B cell (primary cell): Measurements from ENCODE around the gene HSPBAP1. TPM values are rescaled to one million over a fixed set of nuclear protein-coding genes. Genes with fewer than 3 reads are reported as not detected.

ENCODE experiments used
- ATAC-seq: fragments of 200-7000 bp; cut with Tn5 transposase; one replicate; pipeline ENCODE4 v1.10.0; 2021; ENCODE audit warnings: low read depth, mild to moderate bottlenecking, moderate number of reproducible peaks, moderate library complexity
- CTCF ChIA-PET: fragments of 350-600 bp; sonication (Branson Sonifier 250); formaldehyde crosslinking; loops from one replicate; lab custom pipeline; 2021; ENCODE audit warnings: antibody characterized with exemption, inconsistent platforms; lab: Charles Lee
- POLR2A ChIA-PET: fragments of 350-600 bp; sonication (Branson Sonifier 250); formaldehyde crosslinking; loops from one replicate; lab custom pipeline; 2021; ENCODE audit warnings: antibody characterized with exemption; lab: Charles Lee
- DNase-seq: peaks from one replicate; pipeline ENCODE4 v3.0.0; 2013
- H2AFZ ChIP-seq: 2 replicates; pipeline ENCODE4 v1.6.1; 2012; ENCODE audit warnings: mild to moderate bottlenecking, low read depth, low read length; ENCODE audit not compliant: insufficient read depth, poor library complexity, severe bottlenecking
- H3K27ac ChIP-seq, 2 donors: 1 replicate in 1 of 2; 2 replicates in 1 of 2; pipeline ENCODE4 v1.5.1; 2012 to 2013; ENCODE audit warnings: low read length in 2 of 2, mild to moderate bottlenecking in 2 of 2, moderate library complexity in 1 of 2
- H3K27me3 ChIP-seq, 4 experiments: fragments of 200-600 bp in 1 of 4; sonication (generic) in 1 of 4; replicated peaks in 1 of 4; 1 replicate in 2 of 4; 2 replicates in 2 of 4; pipeline versions ENCODE4 v1.6.1 to v1.7.0; 2013 to 2016; ENCODE audit warnings: low read length in 3 of 4, mild to moderate bottlenecking in 2 of 4, mixed read lengths in 1 of 4, moderate library complexity in 1 of 4; ENCODE audit not compliant: insufficient read depth in 4 of 4, control insufficient read depth in 3 of 4; ENCODE audit errors: control extremely low read depth in 1 of 4
- H3K36me3 ChIP-seq, 2 experiments: replicated peaks in 1 of 2; 1 replicate in 1 of 2; 2 replicates in 1 of 2; pipeline versions ENCODE4 v1.6.1 to v1.7.1; 2013; ENCODE audit warnings: low read length in 1 of 2; ENCODE audit not compliant: insufficient read depth in 2 of 2, control insufficient read depth in 1 of 2; ENCODE audit errors: control extremely low read depth in 1 of 2, extremely low read depth in 1 of 2
- H3K4me1 ChIP-seq, 2 donors: fragments of 200-600 bp in 1 of 2; sonication (generic) in 1 of 2; 1 replicate in 1 of 2; 2 replicates in 1 of 2; pipeline versions ENCODE4 v1.5.1 to v1.6.1; 2013 to 2017; ENCODE audit warnings: low read length in 2 of 2; ENCODE audit not compliant: control insufficient read depth in 2 of 2, insufficient read depth in 2 of 2
- H3K4me2 ChIP-seq: replicated peaks from 2 replicates; pipeline ENCODE3; 2012; ENCODE audit warnings: mild to moderate bottlenecking, low read depth, low read length; ENCODE audit not compliant: poor library complexity, severe bottlenecking
- H3K4me3 ChIP-seq, 5 experiments: fragments of 200-600 bp in 1 of 5; sonication (generic) in 1 of 5; 1 replicate in 3 of 5; 2 replicates in 2 of 5; pipeline versions ENCODE4 v1.5.1 to v1.7.0; 2011 to 2016; ENCODE audit warnings: low read length in 4 of 5, mild to moderate bottlenecking in 4 of 5, low read depth in 2 of 5, control low read depth in 1 of 5, moderate library complexity in 1 of 5; ENCODE audit not compliant: insufficient read depth in 1 of 5; ENCODE audit errors: control extremely low read depth in 1 of 5, extremely low read depth in 1 of 5
- H3K79me2 ChIP-seq: fragments of 200-600 bp; sonication (generic); one replicate; pipeline ENCODE4 v1.6.0; 2016; ENCODE audit warnings: low read length; ENCODE audit not compliant: control insufficient read depth, insufficient read depth
- H3K9ac ChIP-seq: fragments of 200-600 bp; sonication (generic); 2 replicates; pipeline ENCODE4 v1.6.1; 2017; ENCODE audit warnings: mild to moderate bottlenecking, low read length, moderate library complexity
- H3K9me3 ChIP-seq, 3 donors: one replicate each; pipeline versions ENCODE4 v1.6.1 to v1.7.1; 2013; ENCODE audit warnings: low read length in 2 of 3; ENCODE audit not compliant: control insufficient read depth in 2 of 3, insufficient read depth in 1 of 3; ENCODE audit errors: control extremely low read depth in 1 of 3
- H4K20me1 ChIP-seq: 2 replicates; pipeline ENCODE4 v1.6.0; 2012; ENCODE audit warnings: mild to moderate bottlenecking, low read length; ENCODE audit not compliant: insufficient read depth, control insufficient read depth, poor library complexity, severe bottlenecking
- H3K27ac Mint-ChIP-seq: one replicate; pipeline ENCODE4 v1.8.0; 2021; ENCODE audit warnings: mixed read lengths
- H3K27me3 Mint-ChIP-seq: one replicate; pipeline ENCODE4 v1.8.0; 2021; ENCODE audit warnings: mixed read lengths
- H3K4me1 Mint-ChIP-seq: one replicate; pipeline ENCODE4 v1.8.0; 2021; ENCODE audit warnings: mixed read lengths
- H3K4me3 Mint-ChIP-seq: one replicate; pipeline ENCODE4 v1.8.0; 2021; ENCODE audit warnings: mixed read lengths
- H3K9me3 Mint-ChIP-seq: one replicate; pipeline ENCODE4 v1.8.0; 2022; ENCODE audit warnings: mixed read lengths; ENCODE audit not compliant: insufficient read depth
- EZH2 ChIP-seq: IDR thresholded peaks from 2 replicates; pipeline ENCODE4 v1.6.1; 2012; ENCODE audit warnings: borderline replicate concordance, low read depth, mild to moderate bottlenecking, moderate library complexity, low read length; ENCODE audit not compliant: insufficient read depth, poor library complexity, severe bottlenecking
- WGBS: methylation state at CpG from one replicate; pipeline ENCODE4 v1.1.5; 2013; ENCODE audit warnings: missing lambda C conversion rate; ENCODE audit not compliant: insufficient coverage; 5-methylcytosine and 5-hydroxymethylcytosine counted together
- intact Hi-C: fragments of 100-400 bp; cut with micrococcal nuclease; formaldehyde crosslinking; loops from one replicate; pipeline ENCODE4 v1.10.0; 2022
- polyA plus RNA-seq: library from polyadenylated mRNA; depleted of rRNA; stranded (reverse); fragments of >200 nt; gene quantifications from 2 replicates; pipeline ENCODE4 v1.2.3, GENCODE V29; 2012
- total RNA-seq, 2 donors: library from RNA; stranded (reverse); fragments of 120-200 nt in 1 of 2; gene quantifications; 1 replicate in 1 of 2; 2 replicates in 1 of 2; pipeline versions ENCODE4 v1.2.3 to v1.2.4, GENCODE V29; 2013 to 2022
- TF ChIP-seq, protein P1 (sequence below): fragments of 200-600 bp; IDR thresholded peaks from one replicate; pipeline ENCODE4 v1.8.0; 2022; ENCODE audit warnings: antibody characterized with exemption, mild to moderate bottlenecking

HSPBAP1 gene
- total and polyA plus RNA-seq, 2 donors (not counting 1 experiment from before 2014, with no cell fraction given) = 23.0 to 49.6 TPM

DNA sequence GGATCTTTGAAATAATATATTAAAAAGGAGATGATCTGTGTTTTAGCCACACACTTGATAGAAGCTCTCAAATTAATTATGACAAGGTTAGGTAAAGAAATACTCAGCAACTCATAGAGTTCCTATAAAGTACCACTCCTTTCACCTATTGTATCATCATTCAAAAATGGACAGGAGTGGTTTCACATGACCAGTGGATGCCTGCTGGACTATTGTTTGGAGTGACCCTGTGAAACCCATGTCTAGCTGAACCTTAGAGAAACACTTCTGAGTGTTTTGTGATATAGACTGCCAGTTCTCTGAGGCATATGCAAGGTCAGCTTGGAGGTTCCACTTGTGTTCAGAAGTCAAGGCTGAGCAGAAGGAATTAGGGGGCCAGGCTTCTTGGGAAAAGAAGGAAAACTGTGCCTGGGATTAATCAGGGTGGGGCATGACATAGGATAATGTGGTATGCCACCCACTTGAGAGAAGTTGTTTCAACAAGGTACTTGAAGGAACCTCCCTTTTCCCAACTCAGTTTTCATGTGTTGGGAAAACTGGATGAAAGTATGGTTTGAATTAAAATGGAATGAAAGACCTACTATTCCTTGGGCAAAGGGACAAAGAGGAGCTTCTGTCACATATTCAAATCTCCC, 97.6 kb downstream of the HSPBAP1 start:
- Histone ChIP-seq H2AFZ (no peak overlapping the region), H3K27ac (peak overlapping the region; percentile 84 to 95), H3K36me3 (peaks cover 34 to 84% of the 10 kb centered on the region in 2 experiments), H4K20me1 (no peaks in the 10 kb centered on the region), H3K9me3 (peaks cover 0 to 3% (median 2%) of the 10 kb centered on the region in 3 donors), H3K4me3 (peak overlapping the region in 1 of 5 experiments; percentile 48), H3K27me3 (no peaks in the 10 kb centered on the region), H3K79me2 (peaks cover 92% of the 10 kb centered on the region), H3K4me2 (peak overlapping the region; percentile 64), H3K9ac (peak overlapping the region; percentile 56), H3K4me1 (peaks cover 72 to 76% of the 10 kb centered on the region in 2 donors)
- Mint-ChIP-seq H3K4me3 (peak overlapping the region; percentile 45), H3K4me1 (peaks cover 91% of the 10 kb centered on the region), H3K27me3 (no peaks in the 10 kb centered on the region), H3K9me3 (peaks cover 2% of the 10 kb centered on the region), H3K27ac (peak overlapping the region; percentile 88)
- intact Hi-C loops = loop anchor here (5.0 kb wide), 3 partner anchors 79 to 1149 kb away; partner anchors contain the start of genes DTX3L, PARP9 and POLQ
- ATAC-seq (no peak), DNase-seq (no peak)
- ChIA-PET CTCF (interaction anchor here (0.6 to 5.5 kb wide), 12 partner anchors 9 to 334 kb away, joined by 3 to 57 read pairs (median 6); partner anchors contain the start of genes DTX3L, HSPBAP1, PARP14 and PARP9), POLR2A (interaction anchor here (0.9 to 1.1 kb wide), 2 partner anchors 8 to 114 kb away, joined by 4 read pairs; no protein-coding TSS in a partner anchor)
- TF ChIP-seq, protein P1, sequence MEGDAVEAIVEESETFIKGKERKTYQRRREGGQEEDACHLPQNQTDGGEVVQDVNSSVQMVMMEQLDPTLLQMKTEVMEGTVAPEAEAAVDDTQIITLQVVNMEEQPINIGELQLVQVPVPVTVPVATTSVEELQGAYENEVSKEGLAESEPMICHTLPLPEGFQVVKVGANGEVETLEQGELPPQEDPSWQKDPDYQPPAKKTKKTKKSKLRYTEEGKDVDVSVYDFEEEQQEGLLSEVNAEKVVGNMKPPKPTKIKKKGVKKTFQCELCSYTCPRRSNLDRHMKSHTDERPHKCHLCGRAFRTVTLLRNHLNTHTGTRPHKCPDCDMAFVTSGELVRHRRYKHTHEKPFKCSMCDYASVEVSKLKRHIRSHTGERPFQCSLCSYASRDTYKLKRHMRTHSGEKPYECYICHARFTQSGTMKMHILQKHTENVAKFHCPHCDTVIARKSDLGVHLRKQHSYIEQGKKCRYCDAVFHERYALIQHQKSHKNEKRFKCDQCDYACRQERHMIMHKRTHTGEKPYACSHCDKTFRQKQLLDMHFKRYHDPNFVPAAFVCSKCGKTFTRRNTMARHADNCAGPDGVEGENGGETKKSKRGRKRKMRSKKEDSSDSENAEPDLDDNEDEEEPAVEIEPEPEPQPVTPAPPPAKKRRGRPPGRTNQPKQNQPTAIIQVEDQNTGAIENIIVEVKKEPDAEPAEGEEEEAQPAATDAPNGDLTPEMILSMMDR = no peak
- no peak for TF ChIP-seq EZH2

DNA sequence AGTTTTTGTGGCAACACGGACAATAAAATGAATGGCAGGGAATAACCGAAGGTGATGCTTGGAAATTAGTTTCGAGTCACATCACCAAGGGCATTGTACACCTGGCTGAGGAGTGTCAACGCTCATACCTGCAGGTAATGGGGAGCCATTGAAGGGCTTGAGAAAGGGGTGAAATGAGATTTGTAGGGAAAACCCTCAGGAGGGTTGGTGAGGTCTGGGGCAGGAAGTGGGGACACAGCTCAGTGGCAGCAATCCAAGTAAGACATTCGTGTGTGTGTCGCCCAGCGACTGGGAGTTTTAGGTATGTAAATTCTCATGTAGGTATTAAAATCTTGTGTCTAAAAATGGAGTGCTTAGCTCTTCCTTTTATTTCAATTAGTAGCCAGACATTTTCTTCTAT, 98.7 kb downstream of the HSPBAP1 start:
- TF ChIP-seq, protein P1 = no peak
- no peak for TF ChIP-seq EZH2
- intact Hi-C loops = loop anchor here (5.0 kb wide), 3 partner anchors 78 to 1148 kb away; partner anchors contain the start of genes DTX3L, PARP9 and POLQ
- whole genome bisulfite sequencing = 33% methylated on average over 4 of the region's 7 CpGs
- peak overlapping the region; percentile 88 for H3K27ac Mint-ChIP-seq
- no peaks in the 10 kb centered on the region for H3K27me3 ChIP-seq
- POLR2A ChIA-PET = interaction anchor here (0.6 to 1.5 kb wide), 5 partner anchors 14 to 561 kb away, joined by 3 to 5 read pairs (median 4); partner anchors contain the start of gene PARP14
- no peaks in the 10 kb centered on the region for H4K20me1 ChIP-seq
- peak overlapping the region; percentile 64 for H3K4me2 ChIP-seq
- peak overlapping the region; percentile 84 to 95 for H3K27ac ChIP-seq
- peak overlapping the region; percentile 80 for H3K4me3 Mint-ChIP-seq
- H3K27me3 Mint-ChIP-seq = no peaks in the 10 kb centered on the region
- CTCF ChIA-PET = interaction anchor here (1.0 to 5.5 kb wide), 7 partner anchors 10 to 335 kb away, joined by 3 to 57 read pairs (median 5); partner anchors contain the start of genes DTX3L, PARP14 and PARP9
- peak; percentile 88 for DNase-seq
- H3K4me3 ChIP-seq = peak overlapping the region in 1 of 5 experiments; percentile 48
- peaks cover 75 to 76% of the 10 kb centered on the region in 2 donors for H3K4me1 ChIP-seq
- peak overlapping the region; percentile 56 for H3K9ac ChIP-seq
- H3K36me3 ChIP-seq = peaks cover 25 to 79% of the 10 kb centered on the region in 2 experiments
- H3K79me2 ChIP-seq = peaks cover 92% of the 10 kb centered on the region
- peaks cover 81% of the 10 kb centered on the region for H3K4me1 Mint-ChIP-seq
- peaks cover 0 to 3% (median 2%) of the 10 kb centered on the region in 3 donors for H3K9me3 ChIP-seq
- H2AFZ ChIP-seq = no peak overlapping the region
- peak; percentile 42 for ATAC-seq
- peaks cover 2% of the 10 kb centered on the region for H3K9me3 Mint-ChIP-seq
